GM12878 (cell line): ENCODE data around the gene HECTD4. TPM values are rescaled to one million over a fixed set of nuclear protein-coding genes. Genes with fewer than 3 reads are reported as not detected.

Experiments
- ATAC-seq: fragments of 200-7000 bp; cut with Tn5 transposase; 3 replicates; pipeline ENCODE4 v1.9.1; 2020; ENCODE audit warnings: mild to moderate bottlenecking, moderate library complexity
- BruUV-seq: library from RNA; stranded (reverse); fragments of 400-500 nt; replicated peaks from 2 replicates; lab custom pipeline; 2021; lab: Mats Ljungman, UMichigan
- CTCF ChIA-PET: fragments of 300-600 bp; sonication (Branson Sonifier 250); formaldehyde crosslinking; extraction: SDS; loops from one replicate; lab custom pipeline; 2021; ENCODE audit warnings: inconsistent platforms; lab: Yijun Ruan, JAX
- POLR2A ChIA-PET: fragments of 350-600 bp; formaldehyde crosslinking; extraction: SDS; loops from one replicate; lab custom pipeline; 2021; ENCODE audit warnings: inconsistent platforms; lab: Charles Lee
- RAD21 ChIA-PET: fragments of 300-600 bp; sonication (Branson Sonifier 250); formaldehyde crosslinking; loops from one replicate; lab custom pipeline; 2023; ENCODE audit warnings: antibody characterized with exemption; ENCODE audit not compliant: unreplicated experiment; lab: Charles Lee
- SMC1A ChIA-PET: fragments of 300-600 bp; sonication (Branson Sonifier 250); formaldehyde crosslinking; loops from one replicate; lab custom pipeline; 2023; ENCODE audit not compliant: unreplicated experiment, uncharacterized antibody; lab: Charles Lee
- DNase-seq: peaks from one replicate; pipeline ENCODE4 v3.0.0-alpha.2; 2011; ENCODE audit warnings: low read depth, low spot score
- FAIRE-seq: peaks from 3 replicates; lab custom pipeline; 2011; peaks lifted over from hg19 to GRCh38; lab: Jason Lieb, UNC
- H2AFZ ChIP-seq: 2 replicates; pipeline ENCODE4 v1.6.0; 2011; ENCODE audit warnings: low read depth, low read length, control low read depth; ENCODE audit not compliant: control insufficient read depth
- H3K27ac ChIP-seq: 2 replicates; pipeline ENCODE4 v1.5.1; 2011; ENCODE audit warnings: control low read depth; ENCODE audit not compliant: control insufficient read depth, insufficient read depth
- H3K27me3 ChIP-seq, 2 experiments: replicated peaks in 1 of 2; 2 replicates each; pipeline versions ENCODE4 v1.6.0 to v1.6.1; 2011; ENCODE audit warnings: low read length in 1 of 2; ENCODE audit not compliant: control insufficient read depth in 2 of 2, insufficient read depth in 2 of 2
- H3K36me3 ChIP-seq, 2 experiments: 2 replicates each; pipeline ENCODE4 v1.5.1; 2011; ENCODE audit warnings: low read length in 1 of 2; ENCODE audit not compliant: control insufficient read depth in 2 of 2, insufficient read depth in 2 of 2
- H3K4me1 ChIP-seq: 2 replicates; pipeline ENCODE4 v1.6.1; 2011; ENCODE audit warnings: mild to moderate bottlenecking, low read length, moderate library complexity, mixed read lengths; ENCODE audit not compliant: control insufficient read depth, insufficient read depth
- H3K4me2 ChIP-seq: 2 replicates; pipeline ENCODE4 v1.6.0; 2011; ENCODE audit warnings: control low read depth; ENCODE audit not compliant: control insufficient read depth, insufficient read depth
- H3K4me3 ChIP-seq: fragments of 200-600 bp; sonication (generic); 2 replicates; pipeline ENCODE4 v1.5.1; 2016
- H3K79me2 ChIP-seq: 2 replicates; pipeline ENCODE4 v1.6.0; 2011; ENCODE audit warnings: low read length; ENCODE audit not compliant: control insufficient read depth, insufficient read depth
- H3K9ac ChIP-seq: 2 replicates; pipeline ENCODE4 v1.8.0; 2011; ENCODE audit warnings: low read length, control low read depth, mixed read lengths; ENCODE audit not compliant: control insufficient read depth, insufficient read depth
- H3K9me3 ChIP-seq: replicated peaks from 3 replicates; pipeline ENCODE4 v1.5.1; 2011; ENCODE audit warnings: mild to moderate bottlenecking, low read length; ENCODE audit not compliant: control insufficient read depth, insufficient read depth
- H4K20me1 ChIP-seq: 2 replicates; pipeline ENCODE4 v1.6.0; 2011; ENCODE audit not compliant: control insufficient read depth, insufficient read depth
- IKZF1 ChIP-seq: fragments of 450-650 bp; conservative IDR thresholded peaks from 2 replicates; pipeline ENCODE4 v1.6.1; 2017; ENCODE audit warnings: antibody characterized with exemption, mild to moderate bottlenecking
- KDM1A ChIP-seq: fragments of 200-600 bp; sonication (generic); IDR thresholded peaks from 2 replicates; pipeline ENCODE4 v1.6.1; 2016; ENCODE audit warnings: borderline replicate concordance
- SRF ChIP-seq, 2 experiments: IDR thresholded peaks; 2 replicates each; pipeline ENCODE4 v1.6.1; 2011; ENCODE audit warnings: low read depth in 2 of 2, low read length in 2 of 2, mild to moderate bottlenecking in 1 of 2, moderate library complexity in 1 of 2
- YY1 ChIP-seq: IDR thresholded peaks from 2 replicates; pipeline ENCODE4 v1.6.1; 2011; ENCODE audit warnings: low read depth, mild to moderate bottlenecking, low read length
- ZNF24 ChIP-seq: fragments of 450-650 bp; IDR thresholded peaks from 2 replicates; pipeline ENCODE4 v1.6.1; 2017; ENCODE audit warnings: antibody characterized with exemption, mild to moderate bottlenecking
- ZZZ3 ChIP-seq: IDR thresholded peaks from 2 replicates; pipeline ENCODE4 v1.6.1; 2011; ENCODE audit warnings: low read depth; ENCODE audit not compliant: control insufficient read depth, insufficient read length
- WGBS: methylation state at CpG from one replicate; pipeline ENCODE4 v1.1.6; 2016; ENCODE audit warnings: low lambda C conversion rate; ENCODE audit not compliant: insufficient replicate concordance, insufficient coverage; ENCODE audit errors: missing lambda C conversion rate; 5-methylcytosine and 5-hydroxymethylcytosine counted together
- in situ Hi-C: fragments of 300-500 bp; cut with MboI; formaldehyde crosslinking; loops from 9 replicates; pipeline ENCODE4 v1.14.3; 2018; ENCODE audit warnings: mixed read lengths
- intact Hi-C: fragments of 100-400 bp; cut with micrococcal nuclease; formaldehyde crosslinking; loops from one replicate; pipeline ENCODE4 v1.14.2; 2022; ENCODE audit not compliant: unreplicated experiment
- polyA plus RNA-seq, 11 experiments: library from polyadenylated mRNA; depleted of rRNA in 4 of 11; unstranded in 6 of 11; stranded (reverse) in 5 of 11; fragments of >200 nt; fragmentation: Nextera tagmentation in 4 of 11; fragmentation: Illumina TruSeq in 1 of 11; extraction: Ambion mirVana in 4 of 11; extraction: Trizol in 1 of 11; gene quantifications; 1 replicate in 1 of 11; 2 replicates in 10 of 11; pipeline versions ENCODE4 v1.2.1 to v1.2.3, GENCODE V29; 2011 to 2016; ENCODE audit warnings: inconsistent platforms in 2 of 11, missing spikeins in 2 of 11, low read depth in 1 of 11
- total RNA-seq, 4 experiments: library from RNA; depleted of rRNA in 3 of 4; stranded (reverse); fragments of >200 nt in 3 of 4; fragmentation: Illumina TruSeq in 1 of 4; extraction: Trizol in 1 of 4; gene quantifications; 2 replicates each; pipeline versions ENCODE4 v1.2.1 to v1.2.3, GENCODE V29; 2013 to 2021
- TF ChIP-seq, protein P1 (sequence below): IDR thresholded peaks from 2 replicates; pipeline ENCODE4 v1.6.1; 2012; ENCODE audit warnings: low read depth, low read length, improper control_type of control experiment
- TF ChIP-seq, protein P2 (sequence below): fragments of 450-650 bp; IDR thresholded peaks from 2 replicates; pipeline ENCODE4 v1.6.1; 2017; ENCODE audit warnings: mild to moderate bottlenecking, moderate library complexity

The HECTD4 gene
- total and polyA plus RNA-seq, 10 of the 15 experiments (the other 5 are each of a cell fraction or from before 2014, with no cell fraction given), result 5.8 to 43.9 (median 17.9) TPM

DNA sequence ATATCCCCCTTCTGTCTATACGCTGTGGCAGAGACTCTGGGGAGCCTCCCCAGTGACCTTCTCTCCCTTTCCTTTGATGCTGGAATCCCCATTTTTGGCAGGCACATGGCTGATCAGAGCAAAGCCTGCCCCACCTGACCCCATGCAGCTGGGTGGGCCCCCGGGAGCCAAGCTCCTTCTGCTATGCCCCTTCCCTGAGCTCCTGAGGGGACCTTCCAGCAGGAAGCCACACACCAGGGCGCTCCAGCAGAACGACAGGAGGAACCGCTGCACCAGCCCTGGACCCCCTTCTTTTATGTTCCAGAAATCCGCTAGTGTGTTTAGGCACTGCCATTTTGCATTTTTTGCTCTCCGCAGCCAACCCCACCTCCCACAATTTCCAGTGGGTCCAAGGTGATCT, 212.3 kb downstream of the HECTD4 start:
- FAIRE-seq (no peak), DNase-seq (no peak), ATAC-seq (no peak)
- intact Hi-C loops (no loop called here), in situ Hi-C loops (no loop called here)
- Histone ChIP-seq H2AFZ (no peak overlapping the region), H3K4me2 (no peak overlapping the region), H3K79me2 (no peaks in the 10 kb centered on the region), H3K4me3 (no peak overlapping the region), H3K27me3 (no peaks in the 10 kb centered on the region), H3K9me3 (no peaks in the 10 kb centered on the region), H3K4me1 (no peaks in the 10 kb centered on the region), H4K20me1 (no peaks in the 10 kb centered on the region), H3K9ac (no peak overlapping the region), H3K27ac (no peak overlapping the region), H3K36me3 (peaks cover 5 to 6% of the 10 kb centered on the region in 2 experiments; a peak in 3 of 4 replicates)
- ChIA-PET RAD21 (no interaction called here), SMC1A (no interaction called here), CTCF (interaction anchor here (1.1 to 1.2 kb wide), 2 partner anchors 18 to 22 kb away, joined by 3 to 4 read pairs; no protein-coding TSS in a partner anchor), POLR2A (interaction anchor here (0.5 kb wide), 1 partner anchor 61 kb away, joined by 4 read pairs; no protein-coding TSS in a partner anchor)
- TF ChIP-seq ZZZ3, result no peak
- no peak for TF ChIP-seq ZNF24
- TF ChIP-seq SRF (IDR thresholded peaks at IDR 0.05; ENCODE audit: low read depth in 2 of 2, low read length in 2 of 2), result no peak
- TF ChIP-seq YY1, result no peak
- TF ChIP-seq IKZF1, result no peak
- BruUV-seq, result no TSS peak
- WGBS, result 96% methylated on average over 7 of the region's 7 CpGs

DNA sequence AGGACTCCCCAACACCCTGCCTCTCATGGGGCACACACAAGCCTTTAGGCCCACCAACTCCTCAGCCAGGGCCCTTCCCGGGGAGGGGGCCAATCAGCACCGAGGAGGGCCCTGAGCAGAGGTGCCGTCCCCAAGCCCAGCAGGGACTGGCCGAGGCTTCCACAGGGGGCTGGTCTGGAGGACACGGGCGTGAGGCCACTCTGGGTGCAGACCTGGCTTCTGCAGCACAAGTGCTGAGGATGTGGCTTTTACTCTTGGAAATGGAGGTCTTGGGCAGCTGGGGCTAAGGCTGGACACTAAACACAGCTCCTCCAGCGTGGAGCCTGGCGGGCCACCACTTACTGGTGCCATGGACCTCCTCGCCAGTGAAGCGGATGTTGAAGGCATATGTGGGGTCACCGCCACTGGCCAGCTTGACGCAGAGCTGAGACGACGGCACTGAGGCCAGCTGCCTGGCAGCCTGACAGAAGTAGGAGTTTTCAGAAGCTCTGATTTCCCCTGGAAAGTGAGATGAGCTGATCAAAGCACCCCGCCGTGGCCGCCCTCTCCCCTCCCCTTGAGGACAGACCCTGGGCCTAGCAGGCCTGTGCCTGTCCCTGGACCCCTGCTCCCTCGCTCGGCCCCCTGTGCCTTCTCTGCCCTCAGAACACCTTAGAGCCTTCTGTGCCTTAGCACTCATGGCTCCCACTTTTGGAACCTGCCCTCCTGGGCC, 212.9 kb downstream of the HECTD4 start:
- TF ChIP-seq KDM1A, result no peak
- TF ChIP-seq, protein P1, sequence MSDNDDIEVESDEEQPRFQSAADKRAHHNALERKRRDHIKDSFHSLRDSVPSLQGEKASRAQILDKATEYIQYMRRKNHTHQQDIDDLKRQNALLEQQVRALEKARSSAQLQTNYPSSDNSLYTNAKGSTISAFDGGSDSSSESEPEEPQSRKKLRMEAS, result no peak
- TF ChIP-seq ZNF24, result no peak
- TF ChIP-seq, protein P2, sequence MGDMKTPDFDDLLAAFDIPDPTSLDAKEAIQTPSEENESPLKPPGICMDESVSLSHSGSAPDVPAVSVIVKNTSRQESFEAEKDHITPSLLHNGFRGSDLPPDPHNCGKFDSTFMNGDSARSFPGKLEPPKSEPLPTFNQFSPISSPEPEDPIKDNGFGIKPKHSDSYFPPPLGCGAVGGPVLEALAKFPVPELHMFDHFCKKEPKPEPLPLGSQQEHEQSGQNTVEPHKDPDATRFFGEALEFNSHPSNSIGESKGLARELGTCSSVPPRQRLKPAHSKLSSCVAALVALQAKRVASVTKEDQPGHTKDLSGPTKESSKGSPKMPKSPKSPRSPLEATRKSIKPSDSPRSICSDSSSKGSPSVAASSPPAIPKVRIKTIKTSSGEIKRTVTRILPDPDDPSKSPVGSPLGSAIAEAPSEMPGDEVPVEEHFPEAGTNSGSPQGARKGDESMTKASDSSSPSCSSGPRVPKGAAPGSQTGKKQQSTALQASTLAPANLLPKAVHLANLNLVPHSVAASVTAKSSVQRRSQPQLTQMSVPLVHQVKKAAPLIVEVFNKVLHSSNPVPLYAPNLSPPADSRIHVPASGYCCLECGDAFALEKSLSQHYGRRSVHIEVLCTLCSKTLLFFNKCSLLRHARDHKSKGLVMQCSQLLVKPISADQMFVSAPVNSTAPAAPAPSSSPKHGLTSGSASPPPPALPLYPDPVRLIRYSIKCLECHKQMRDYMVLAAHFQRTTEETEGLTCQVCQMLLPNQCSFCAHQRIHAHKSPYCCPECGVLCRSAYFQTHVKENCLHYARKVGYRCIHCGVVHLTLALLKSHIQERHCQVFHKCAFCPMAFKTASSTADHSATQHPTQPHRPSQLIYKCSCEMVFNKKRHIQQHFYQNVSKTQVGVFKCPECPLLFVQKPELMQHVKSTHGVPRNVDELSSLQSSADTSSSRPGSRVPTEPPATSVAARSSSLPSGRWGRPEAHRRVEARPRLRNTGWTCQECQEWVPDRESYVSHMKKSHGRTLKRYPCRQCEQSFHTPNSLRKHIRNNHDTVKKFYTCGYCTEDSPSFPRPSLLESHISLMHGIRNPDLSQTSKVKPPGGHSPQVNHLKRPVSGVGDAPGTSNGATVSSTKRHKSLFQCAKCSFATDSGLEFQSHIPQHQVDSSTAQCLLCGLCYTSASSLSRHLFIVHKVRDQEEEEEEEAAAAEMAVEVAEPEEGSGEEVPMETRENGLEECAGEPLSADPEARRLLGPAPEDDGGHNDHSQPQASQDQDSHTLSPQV, result no peak
- no peak overlapping the region for H3K27ac ChIP-seq
- POLR2A ChIA-PET, result interaction anchor here (0.5 kb wide), 1 partner anchor 60 kb away, joined by 4 read pairs; no protein-coding TSS in a partner anchor
- DNase-seq (no peak), FAIRE-seq (no peak), ATAC-seq (no peak)
- no peak overlapping the region for H3K4me2 ChIP-seq
- SMC1A ChIA-PET, result no interaction called here
- no peaks in the 10 kb centered on the region for H4K20me1 ChIP-seq
- 96% methylated on average over 19 of the region's 19 CpGs for WGBS
- peaks cover 4 to 6% of the 10 kb centered on the region in 2 experiments; a peak in 3 of 4 replicates for H3K36me3 ChIP-seq
- no peak overlapping the region for H3K4me3 ChIP-seq
- no peaks in the 10 kb centered on the region for H3K27me3 ChIP-seq
- in situ Hi-C loops (no loop called here), intact Hi-C loops (no loop called here)
- no peaks in the 10 kb centered on the region for H3K9me3 ChIP-seq
- no TSS peak for BruUV-seq
- H2AFZ ChIP-seq, result no peak overlapping the region
- CTCF ChIA-PET, result no interaction called here
- H3K79me2 ChIP-seq, result no peaks in the 10 kb centered on the region
- no peak overlapping the region for H3K9ac ChIP-seq
- no peaks in the 10 kb centered on the region for H3K4me1 ChIP-seq
- RAD21 ChIA-PET, result no interaction called here
